IMR-90 (cell line): ENCODE data around the gene OR4N2. TPM values are rescaled to one million over a fixed set of nuclear protein-coding genes. Genes with fewer than 3 reads are reported as not detected.
"Not testable (repeated sequence)": the region's sequence is repeated elsewhere in the genome, so short reads cannot be mapped to it uniquely, and the experiment has no call there.

Experiments used
- ATAC-seq: fragments of 200-7000 bp; cut with Tn5 transposase; 2 replicates; pipeline ENCODE4 v1.9.1; 2020; ENCODE audit warnings: low read depth, mild to moderate bottlenecking, moderate library complexity
- BruUV-seq: library from RNA; stranded (reverse); fragments of 400-500 nt; replicated peaks from 2 replicates; lab custom pipeline; 2021; lab: Mats Ljungman, UMichigan
- CTCF ChIA-PET: fragments of 300-600 bp; formaldehyde crosslinking; extraction: SDS; loops from one replicate; lab custom pipeline; 2021; ENCODE audit warnings: antibody characterized with exemption; lab: Yijun Ruan, JAX
- POLR2A ChIA-PET: fragments of 300-600 bp; sonication (Branson Sonifier 250); formaldehyde crosslinking; loops from one replicate; lab custom pipeline; 2022; ENCODE audit warnings: antibody characterized with exemption; ENCODE audit not compliant: unreplicated experiment; lab: Charles Lee
- DNase-seq: peaks from one replicate; pipeline ENCODE4 v3.0.0; 2013
- H2AFZ ChIP-seq: replicated peaks from 2 replicates; pipeline ENCODE3; 2013; ENCODE audit warnings: low read length, mild to moderate bottlenecking; ENCODE audit not compliant: poor library complexity
- H2AK5ac ChIP-seq: 2 replicates; pipeline ENCODE4 v1.6.1; 2013; ENCODE audit warnings: low read depth, low read length, inconsistent platforms
- H2AK9ac ChIP-seq: replicated peaks from 2 replicates; pipeline ENCODE3; 2013; ENCODE audit warnings: mild to moderate bottlenecking, low read depth, low read length, moderate library complexity; ENCODE audit not compliant: poor library complexity
- H2BK120ac ChIP-seq: 2 replicates; pipeline ENCODE4 v1.6.1; 2013; ENCODE audit warnings: low read depth, low read length, inconsistent platforms
- H2BK15ac ChIP-seq: 3 replicates; pipeline ENCODE4 v1.6.1; 2013; ENCODE audit warnings: low read depth, low read length, inconsistent platforms
- H2BK20ac ChIP-seq: 2 replicates; pipeline ENCODE4 v1.6.1; 2013; ENCODE audit warnings: low read depth, mild to moderate bottlenecking, inconsistent platforms, low read length, moderate library complexity
- H2BK5ac ChIP-seq: 2 replicates; pipeline ENCODE4 v1.6.1; 2013; ENCODE audit warnings: mild to moderate bottlenecking, low read depth, low read length, inconsistent platforms; ENCODE audit not compliant: poor library complexity, severe bottlenecking
- H3K14ac ChIP-seq: replicated peaks from 2 replicates; pipeline ENCODE4 v1.6.1; 2013; ENCODE audit warnings: low read depth, low read length, inconsistent platforms
- H3K18ac ChIP-seq: 2 replicates; pipeline ENCODE4 v1.6.1; 2013; ENCODE audit warnings: low read depth, low read length, control low read depth
- H3K23ac ChIP-seq: 2 replicates; pipeline ENCODE4 v1.6.1; 2013; ENCODE audit warnings: low read depth, low read length, inconsistent platforms
- H3K27ac ChIP-seq: 2 replicates; pipeline ENCODE4 v1.5.1; 2013; ENCODE audit warnings: mild to moderate bottlenecking, control low read depth, low read length; ENCODE audit not compliant: insufficient read depth
- H3K27me3 ChIP-seq: 2 replicates; pipeline ENCODE4 v1.6.1; 2013; ENCODE audit warnings: low read length; ENCODE audit not compliant: control insufficient read depth, insufficient read depth
- H3K36me3 ChIP-seq: 2 replicates; pipeline ENCODE4 v1.6.1; 2013; ENCODE audit warnings: low read length, mixed read lengths; ENCODE audit not compliant: control insufficient read depth, insufficient read depth
- H3K4ac ChIP-seq: 2 replicates; pipeline ENCODE4 v1.6.1; 2013; ENCODE audit warnings: low read depth, low read length, inconsistent platforms
- H3K4me1 ChIP-seq: 2 replicates; pipeline ENCODE4 v1.6.1; 2013; ENCODE audit warnings: low read length, mixed read lengths; ENCODE audit not compliant: control insufficient read depth, insufficient read depth
- H3K4me2 ChIP-seq: 2 replicates; pipeline ENCODE4 v1.6.1; 2013; ENCODE audit warnings: low read depth, mild to moderate bottlenecking, control low read depth, low read length, moderate library complexity
- H3K4me3 ChIP-seq: 2 replicates; pipeline ENCODE4 v1.5.1; 2013; ENCODE audit warnings: low read depth, mild to moderate bottlenecking, control low read depth, low read length, moderate library complexity; ENCODE audit not compliant: insufficient read depth
- H3K56ac ChIP-seq: 2 replicates; pipeline ENCODE4 v1.6.1; 2013; ENCODE audit warnings: low read length, inconsistent platforms; ENCODE audit not compliant: insufficient read depth; ENCODE audit errors: extremely low read depth
- H3K79me1 ChIP-seq, 2 experiments: 2 replicates each; pipeline ENCODE4 v1.6.1; 2013; ENCODE audit warnings: low read length in 2 of 2, inconsistent platforms in 1 of 2, low read depth in 1 of 2
- H3K9ac ChIP-seq: 2 replicates; pipeline ENCODE4 v1.6.1; 2013; ENCODE audit warnings: low read depth, low read length, control low read depth
- H3K9me1 ChIP-seq: 2 replicates; pipeline ENCODE4 v1.6.1; 2013; ENCODE audit warnings: low read length, inconsistent platforms; ENCODE audit not compliant: insufficient read depth
- H3K9me3 ChIP-seq: 2 replicates; pipeline ENCODE4 v1.6.1; 2013; ENCODE audit warnings: low read length; ENCODE audit not compliant: control insufficient read depth, insufficient read depth
- H4K20me1 ChIP-seq: 2 replicates; pipeline ENCODE4 v1.6.1; 2013; ENCODE audit warnings: low read length, inconsistent platforms; ENCODE audit not compliant: insufficient read depth
- H4K5ac ChIP-seq: 2 replicates; pipeline ENCODE4 v1.6.1; 2013; ENCODE audit warnings: mild to moderate bottlenecking, low read depth, low read length, control low read depth
- H4K8ac ChIP-seq, 2 experiments: 2 replicates each; pipeline ENCODE4 v1.6.1; 2013; ENCODE audit warnings: low read depth in 2 of 2, low read length in 2 of 2, control low read depth in 1 of 2, inconsistent platforms in 1 of 2
- H4K91ac ChIP-seq: 2 replicates; pipeline ENCODE4 v1.6.1; 2013; ENCODE audit warnings: low read depth, low read length, inconsistent platforms; ENCODE audit not compliant: insufficient read depth
- WGBS, 2 experiments: methylation state at CpG; one replicate each; pipeline versions ENCODE4 v1.1.5 to v1.1.7; 2013; ENCODE audit warnings: missing lambda C conversion rate in 2 of 2; ENCODE audit not compliant: insufficient read length in 1 of 2; ENCODE audit errors: extremely low coverage in 2 of 2; 5-methylcytosine and 5-hydroxymethylcytosine counted together
- dilution Hi-C: fragments of 300-500 bp; cut with HindIII; formaldehyde crosslinking; loops from one replicate; pipeline ENCODE4 v1.14.3; 2018; ENCODE audit warnings: low sequenced_read_pairs; ENCODE audit not compliant: unreplicated experiment
- in situ Hi-C: fragments of 300-500 bp; cut with MboI; formaldehyde crosslinking; loops from 3 replicates; pipeline ENCODE4 v1.14.3; 2019; ENCODE audit warnings: low sequenced_read_pairs, inconsistent platforms, mixed read lengths
- intact Hi-C: fragments of 100-400 bp; cut with micrococcal nuclease; formaldehyde crosslinking; loops from 2 replicates; pipeline ENCODE4 v1.10.0; 2022
- polyA plus RNA-seq, 3 experiments: library from polyadenylated mRNA; depleted of rRNA; stranded (reverse); fragments of >200 nt; gene quantifications; 2 replicates each; pipeline ENCODE4 v1.2.3, GENCODE V29; 2012; ENCODE audit warnings: low replicate concordance in 1 of 3
- total RNA-seq: library from RNA; depleted of rRNA; stranded (reverse); fragments of >200 nt; gene quantifications from 2 replicates; pipeline ENCODE4 v1.2.3, GENCODE V29; 2012

The OR4N2 gene
- total and polyA plus RNA-seq, 2 of the 4 experiments (the other 2 are of a cell fraction): not detected

DNA sequence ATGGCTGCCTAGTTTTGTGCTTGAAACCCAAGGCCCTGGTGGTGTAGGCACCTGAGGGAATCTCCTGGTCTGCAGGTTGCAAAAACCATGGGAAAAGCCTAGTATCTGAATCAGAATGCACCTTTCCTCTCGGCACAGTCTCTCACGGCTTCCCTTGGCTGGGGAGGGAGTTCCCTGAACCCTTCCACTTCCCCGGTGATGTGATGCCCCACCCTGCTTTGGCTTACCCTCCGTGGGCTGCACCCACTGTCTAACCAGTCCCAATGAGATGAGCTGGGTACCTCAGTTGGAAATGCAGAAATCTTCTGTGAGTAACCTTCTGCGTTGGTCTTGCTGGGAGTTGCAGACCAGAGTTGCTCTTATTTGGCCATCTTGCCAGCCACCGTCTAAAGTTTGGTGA, 17.4 kb downstream of the OR4N2 start:
- H3K79me1 ChIP-seq, H2BK120ac ChIP-seq, H2AFZ ChIP-seq, H3K23ac ChIP-seq, in situ Hi-C loops, H3K9ac ChIP-seq, H3K36me3 ChIP-seq, BruUV-seq, H2AK5ac ChIP-seq, H3K9me1 ChIP-seq, H4K20me1 ChIP-seq, dilution Hi-C loops, H4K5ac ChIP-seq, H2BK20ac ChIP-seq, CTCF ChIA-PET, intact Hi-C loops, H2BK15ac ChIP-seq, H2AK9ac ChIP-seq, H3K14ac ChIP-seq, H3K4me1 ChIP-seq, H3K56ac ChIP-seq, H3K18ac ChIP-seq, H3K27me3 ChIP-seq, DNase-seq, H2BK5ac ChIP-seq, H3K4ac ChIP-seq, ATAC-seq, H3K4me3 ChIP-seq, H3K9me3 ChIP-seq, H4K8ac ChIP-seq, H3K27ac ChIP-seq, H4K91ac ChIP-seq, H3K4me2 ChIP-seq, POLR2A ChIA-PET: not testable (repeated sequence)
- WGBS, 2 experiments: 54% methylated on average over 3 of the region's 6 CpGs; no CpG with 5 or more reads in 1 of the 2 experiments
